SU-DHL-6 (cell line): ENCODE results near the gene QPCT.

ENCODE experiments used
- H2AFZ ChIP-seq: fragments of 200-600 bp; sonication (generic); 2 replicates; pipeline ENCODE4 v1.6.1; 2014; ENCODE audit warnings: low read depth, mild to moderate bottlenecking, moderate library complexity, mixed read lengths, antibody characterized with exemption, low read length; ENCODE audit not compliant: severe bottlenecking
- H3F3A ChIP-seq: fragments of 200-600 bp; shearing (Covaris generic); 2 replicates; pipeline ENCODE4 v1.6.0; 2016; ENCODE audit warnings: antibody characterized with exemption, mild to moderate bottlenecking; ENCODE audit not compliant: insufficient read depth
- H3K27ac ChIP-seq: fragments of 200-600 bp; sonication (generic); 2 replicates; pipeline ENCODE4 v1.5.1; 2016; ENCODE audit warnings: low read depth, mild to moderate bottlenecking, low read length, moderate library complexity, mixed read lengths
- H3K27me3 ChIP-seq: fragments of 200-600 bp; sonication (generic), shearing (Covaris generic); 2 replicates; pipeline ENCODE4 v1.6.0; 2014; ENCODE audit warnings: mild to moderate bottlenecking, low read length
- H3K36me3 ChIP-seq: fragments of 200-600 bp; sonication (generic); 2 replicates; pipeline ENCODE4 v1.6.1; 2014; ENCODE audit warnings: mild to moderate bottlenecking, low read length, mixed read lengths
- H3K4me2 ChIP-seq: fragments of 300-600, 200-600 bp; shearing (Covaris generic), sonication (generic); 2 replicates; pipeline ENCODE4 v1.6.0; 2014; ENCODE audit warnings: low read length, low read depth, mild to moderate bottlenecking; ENCODE audit not compliant: poor library complexity, severe bottlenecking
- H3K4me3 ChIP-seq: fragments of 200-600 bp; sonication (generic); 2 replicates; pipeline ENCODE4 v1.5.1; 2014; ENCODE audit warnings: antibody characterized with exemption, low read length, mild to moderate bottlenecking, mixed read lengths; ENCODE audit not compliant: insufficient read depth, poor library complexity, severe bottlenecking
- H3K79me2 ChIP-seq: fragments of 200-600 bp; sonication (generic); 2 replicates; pipeline ENCODE4 v1.6.1; 2014; ENCODE audit warnings: mild to moderate bottlenecking, low read length, moderate library complexity; ENCODE audit not compliant: insufficient read depth
- H3K9ac ChIP-seq: fragments of 200-600 bp; sonication (generic); 2 replicates; pipeline ENCODE4 v1.7.0; 2014; ENCODE audit warnings: mild to moderate bottlenecking, low read length
- H3K9me2 ChIP-seq: fragments of 200-600 bp; sonication (generic); replicated peaks from 2 replicates; pipeline ENCODE4 v1.6.1; 2014; ENCODE audit warnings: low read length; ENCODE audit not compliant: insufficient read depth
- H3K9me3 ChIP-seq: fragments of 200-600 bp; sonication (generic); 2 replicates; pipeline ENCODE4 v1.6.1; 2014; ENCODE audit warnings: low read length, mixed read lengths; ENCODE audit not compliant: insufficient read depth
- H4K20me1 ChIP-seq: fragments of 200-600 bp; sonication (generic); 2 replicates; pipeline ENCODE4 v1.6.1; 2014; ENCODE audit warnings: low read depth, mild to moderate bottlenecking, antibody characterized with exemption, low read length, moderate library complexity, mixed read lengths
- EZH2phosphoT487 ChIP-seq: fragments of 200-600 bp; sonication (generic), shearing (Covaris generic); conservative IDR thresholded peaks from 2 replicates; pipeline ENCODE4 v1.6.1; 2018; ENCODE audit warnings: mild to moderate bottlenecking, antibody characterized with exemption, low read length, moderate library complexity, mixed read lengths
- TF ChIP-seq, protein P1 (sequence below): fragments of 200-600 bp; sonication (generic); IDR thresholded peaks from one replicate; pipeline ENCODE4 v1.5.1; 2017; ENCODE audit warnings: antibody characterized with exemption, mild to moderate bottlenecking, low read length, moderate library complexity; ENCODE audit not compliant: insufficient read depth, poor library complexity, severe bottlenecking

Gene QPCT

DNA sequence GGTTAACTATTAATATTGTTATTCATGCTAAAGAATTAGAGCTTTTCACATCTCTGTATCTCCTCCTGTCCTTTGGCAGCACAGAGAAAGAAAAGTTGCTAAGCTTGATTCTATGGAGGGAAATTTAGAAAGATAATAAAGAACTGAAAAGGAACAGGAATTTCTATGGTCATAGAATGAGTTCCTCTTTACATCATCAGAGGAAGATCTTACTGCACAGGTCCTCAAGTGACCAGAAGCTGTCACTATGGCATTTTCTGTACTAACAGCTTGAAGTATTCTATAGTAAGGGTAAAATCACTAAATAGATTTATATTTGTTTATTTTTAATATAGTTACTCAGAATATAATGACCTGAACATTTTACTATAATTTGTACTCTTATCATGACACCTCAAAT is 13.7 kb upstream of the QPCT start:
- no peaks in the 10 kb centered on the region for H3K36me3 ChIP-seq
- H3K79me2 ChIP-seq: no peaks in the 10 kb centered on the region
- no peaks in the 10 kb centered on the region for H3K27me3 ChIP-seq
- no peaks in the 10 kb centered on the region for H3K9me2 ChIP-seq
- peaks cover 13% of the 10 kb centered on the region for H3F3A ChIP-seq
- no peak overlapping the region for H3K27ac ChIP-seq
- no peaks in the 10 kb centered on the region for H3K9me3 ChIP-seq
- no peaks in the 10 kb centered on the region for H4K20me1 ChIP-seq
- no peak overlapping the region for H3K4me2 ChIP-seq
- TF ChIP-seq, protein P1, sequence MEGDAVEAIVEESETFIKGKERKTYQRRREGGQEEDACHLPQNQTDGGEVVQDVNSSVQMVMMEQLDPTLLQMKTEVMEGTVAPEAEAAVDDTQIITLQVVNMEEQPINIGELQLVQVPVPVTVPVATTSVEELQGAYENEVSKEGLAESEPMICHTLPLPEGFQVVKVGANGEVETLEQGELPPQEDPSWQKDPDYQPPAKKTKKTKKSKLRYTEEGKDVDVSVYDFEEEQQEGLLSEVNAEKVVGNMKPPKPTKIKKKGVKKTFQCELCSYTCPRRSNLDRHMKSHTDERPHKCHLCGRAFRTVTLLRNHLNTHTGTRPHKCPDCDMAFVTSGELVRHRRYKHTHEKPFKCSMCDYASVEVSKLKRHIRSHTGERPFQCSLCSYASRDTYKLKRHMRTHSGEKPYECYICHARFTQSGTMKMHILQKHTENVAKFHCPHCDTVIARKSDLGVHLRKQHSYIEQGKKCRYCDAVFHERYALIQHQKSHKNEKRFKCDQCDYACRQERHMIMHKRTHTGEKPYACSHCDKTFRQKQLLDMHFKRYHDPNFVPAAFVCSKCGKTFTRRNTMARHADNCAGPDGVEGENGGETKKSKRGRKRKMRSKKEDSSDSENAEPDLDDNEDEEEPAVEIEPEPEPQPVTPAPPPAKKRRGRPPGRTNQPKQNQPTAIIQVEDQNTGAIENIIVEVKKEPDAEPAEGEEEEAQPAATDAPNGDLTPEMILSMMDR: no peak
- TF ChIP-seq EZH2phosphoT487: no peak
- no peak overlapping the region for H3K9ac ChIP-seq
- H3K4me3 ChIP-seq: no peak overlapping the region
- no peak overlapping the region for H2AFZ ChIP-seq

DNA sequence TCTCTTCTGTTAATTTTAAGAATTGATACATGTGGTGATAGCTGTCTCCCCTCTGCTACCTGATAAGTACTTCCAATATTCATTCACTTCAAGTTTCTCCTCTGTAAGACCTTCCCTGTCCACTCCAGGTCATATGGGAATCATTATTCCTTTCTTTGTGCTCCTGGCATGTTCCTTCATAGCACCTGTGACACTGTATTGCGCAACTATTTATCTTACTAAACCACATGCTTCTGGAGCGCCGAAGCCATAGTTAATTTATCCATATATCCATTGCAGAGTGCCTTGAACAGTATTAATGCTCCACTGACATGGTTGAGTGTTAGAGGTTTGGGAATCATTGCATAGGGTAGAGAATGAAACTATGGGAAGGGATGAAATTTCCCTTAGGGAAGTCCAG is 11.9 kb upstream of the QPCT start:
- H3K27ac ChIP-seq: no peak overlapping the region
- peaks cover 13% of the 10 kb centered on the region; the same call in 1 of the 2 replicates for H3F3A ChIP-seq
- no peaks in the 10 kb centered on the region for H3K79me2 ChIP-seq
- H3K27me3 ChIP-seq: no peaks in the 10 kb centered on the region
- H3K4me3 ChIP-seq: no peak overlapping the region
- no peak overlapping the region for H2AFZ ChIP-seq
- H3K9ac ChIP-seq: no peak overlapping the region
- TF ChIP-seq EZH2phosphoT487: no peak
- TF ChIP-seq, protein P1: no peak
- no peaks in the 10 kb centered on the region for H3K9me3 ChIP-seq
- H3K9me2 ChIP-seq: no peaks in the 10 kb centered on the region
- H3K4me2 ChIP-seq: no peak overlapping the region
- no peaks in the 10 kb centered on the region for H3K36me3 ChIP-seq
- H4K20me1 ChIP-seq: no peaks in the 10 kb centered on the region

DNA sequence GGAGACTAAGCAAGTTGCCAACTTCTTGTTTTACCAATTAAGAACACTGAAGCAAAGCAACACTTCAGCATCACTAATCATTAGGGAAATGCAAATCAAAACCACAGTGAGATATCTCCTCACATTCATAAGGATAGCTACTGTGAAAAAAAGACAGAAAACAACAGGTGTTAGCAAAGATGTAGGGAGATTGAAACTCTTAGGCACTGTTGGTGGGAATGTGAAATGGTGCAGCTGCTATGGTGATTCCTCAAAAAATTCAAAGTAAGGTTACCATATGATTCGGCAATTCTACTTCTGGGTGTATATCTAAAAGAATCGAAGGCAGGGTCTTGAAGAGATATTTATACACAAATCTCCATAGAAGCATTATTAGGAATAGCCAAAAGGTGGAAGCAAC is 11.2 kb upstream of the QPCT start:
- no peaks in the 10 kb centered on the region for H3K27me3 ChIP-seq
- H3K9me2 ChIP-seq: no peaks in the 10 kb centered on the region
- H3K36me3 ChIP-seq: no peaks in the 10 kb centered on the region
- H3K4me3 ChIP-seq: no peak overlapping the region
- H2AFZ ChIP-seq: no peak overlapping the region
- H3K9ac ChIP-seq: no peak overlapping the region
- H4K20me1 ChIP-seq: no peaks in the 10 kb centered on the region
- TF ChIP-seq, protein P1: no peak
- no peak for TF ChIP-seq EZH2phosphoT487
- H3K27ac ChIP-seq: no peak overlapping the region
- no peaks in the 10 kb centered on the region for H3K9me3 ChIP-seq
- H3K4me2 ChIP-seq: peak overlapping the region; percentile 1
- peaks cover 17% of the 10 kb centered on the region; the same call in 1 of the 2 replicates for H3F3A ChIP-seq
- H3K79me2 ChIP-seq: no peaks in the 10 kb centered on the region
